ENCODE measurements around the gene DPF1. TPM values are rescaled to one million over a fixed set of nuclear protein-coding genes. Genes with fewer than 3 reads are reported as not detected.

The DPF1 gene
- total RNA-seq, 1 donor from 2014 or later, result 4.0 TPM

DNA sequence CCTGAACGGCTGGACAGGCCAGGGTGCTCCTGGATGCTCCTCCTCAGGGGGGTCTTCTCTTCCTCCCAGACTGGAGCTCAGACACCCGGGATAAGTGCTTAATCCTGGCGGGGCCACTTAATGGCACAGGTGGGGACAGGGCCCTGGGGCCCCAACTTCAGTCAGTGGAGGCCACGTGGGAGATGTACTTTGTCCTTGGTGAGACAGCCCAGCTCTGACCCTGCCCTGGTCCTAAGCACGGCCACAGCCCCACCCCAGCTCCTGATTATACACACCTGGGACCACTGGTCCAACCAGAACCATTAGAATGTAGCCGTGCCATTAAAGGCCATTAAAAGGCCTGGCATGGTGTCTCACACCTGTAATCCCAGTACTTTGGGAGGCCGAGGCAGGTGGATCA, 24.4 kb upstream of the DPF1 start:
- H3K27ac Mint-ChIP-seq (ENCODE audit: unreplicated experiment), result no peak overlapping the region
- Histone ChIP-seq H3K4me2 (ENCODE audit: low read length) (no peak overlapping the region), H3K9me3 (ENCODE audit: insufficient read depth, low read depth, low read length) (no peaks in the 10 kb centered on the region), H3K4me3 (ENCODE audit: insufficient read depth, low read depth, low read length) (no peak overlapping the region), H3K4me1 (ENCODE audit: insufficient read depth, low read length) (peaks cover 15% of the 10 kb centered on the region), H3K9ac (ENCODE audit: low read length) (no peak overlapping the region), H3K27me3 (ENCODE audit: insufficient read depth, low read length) (no peaks in the 10 kb centered on the region), H4K20me1 (ENCODE audit: insufficient read depth, low read length) (no peaks in the 10 kb centered on the region), H3K36me3 (ENCODE audit: insufficient read depth, low read length) (no peaks in the 10 kb centered on the region), H3K79me2 (ENCODE audit: insufficient read depth, low read length) (no peaks in the 10 kb centered on the region), H2AFZ (ENCODE audit: low read depth, low read length) (no peak overlapping the region), H3K27ac (ENCODE audit: low read depth, low read length) (no peak overlapping the region)
- H3K4me3 Mint-ChIP-seq (ENCODE audit: unreplicated experiment), result no peak overlapping the region
- H3K9me3 Mint-ChIP-seq (ENCODE audit: unreplicated experiment), result no peaks in the 10 kb centered on the region
- H3K36me3 Mint-ChIP-seq (ENCODE audit: low read depth, unreplicated experiment), result peaks cover 2% of the 10 kb centered on the region
- DNase-seq (ENCODE audit: low read depth) (no peak), FAIRE-seq (no peak)
- peaks cover 18% of the 10 kb centered on the region for H3K4me1 Mint-ChIP-seq (ENCODE audit: low read depth, unreplicated experiment)
- peaks cover 6% of the 10 kb centered on the region for H3K27me3 Mint-ChIP-seq (ENCODE audit: low read depth, unreplicated experiment)
- TF ChIP-seq EZH2 (IDR thresholded peaks at IDR 0.05; ENCODE audit: insufficient read depth, low read length), result no peak
- TF ChIP-seq, protein P1, sequence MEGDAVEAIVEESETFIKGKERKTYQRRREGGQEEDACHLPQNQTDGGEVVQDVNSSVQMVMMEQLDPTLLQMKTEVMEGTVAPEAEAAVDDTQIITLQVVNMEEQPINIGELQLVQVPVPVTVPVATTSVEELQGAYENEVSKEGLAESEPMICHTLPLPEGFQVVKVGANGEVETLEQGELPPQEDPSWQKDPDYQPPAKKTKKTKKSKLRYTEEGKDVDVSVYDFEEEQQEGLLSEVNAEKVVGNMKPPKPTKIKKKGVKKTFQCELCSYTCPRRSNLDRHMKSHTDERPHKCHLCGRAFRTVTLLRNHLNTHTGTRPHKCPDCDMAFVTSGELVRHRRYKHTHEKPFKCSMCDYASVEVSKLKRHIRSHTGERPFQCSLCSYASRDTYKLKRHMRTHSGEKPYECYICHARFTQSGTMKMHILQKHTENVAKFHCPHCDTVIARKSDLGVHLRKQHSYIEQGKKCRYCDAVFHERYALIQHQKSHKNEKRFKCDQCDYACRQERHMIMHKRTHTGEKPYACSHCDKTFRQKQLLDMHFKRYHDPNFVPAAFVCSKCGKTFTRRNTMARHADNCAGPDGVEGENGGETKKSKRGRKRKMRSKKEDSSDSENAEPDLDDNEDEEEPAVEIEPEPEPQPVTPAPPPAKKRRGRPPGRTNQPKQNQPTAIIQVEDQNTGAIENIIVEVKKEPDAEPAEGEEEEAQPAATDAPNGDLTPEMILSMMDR (IDR thresholded peaks at IDR 0.05; ENCODE audit: insufficient read depth, low read depth, low read length), result no peak

DNA sequence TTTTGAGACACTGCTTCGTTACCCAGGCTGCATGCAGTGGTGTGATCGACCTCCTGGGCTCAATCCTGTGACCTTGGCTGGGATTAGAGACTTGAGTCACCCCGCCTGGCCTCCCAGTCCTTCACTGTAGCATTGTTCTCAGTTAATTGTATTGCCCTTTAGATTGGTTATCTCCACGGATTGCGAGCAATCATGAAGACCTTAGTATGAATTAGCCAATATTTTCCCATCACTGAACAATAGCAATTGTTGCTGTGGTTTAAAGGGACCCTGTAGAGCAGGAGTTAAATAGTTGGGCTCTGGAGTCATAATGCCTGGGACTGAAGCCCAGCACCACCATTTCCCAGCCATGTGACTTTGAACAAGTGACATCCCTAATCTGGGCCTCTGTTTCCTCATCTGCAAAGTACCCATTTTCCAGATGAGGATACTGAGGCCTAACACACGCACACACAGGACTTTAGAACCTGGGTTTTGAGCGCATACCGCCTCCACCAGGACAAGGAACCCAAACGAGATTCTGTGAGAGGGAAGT, 23.8 kb upstream of the DPF1 start:
- Histone ChIP-seq H3K9ac (ENCODE audit: low read length) (no peak overlapping the region), H3K27ac (ENCODE audit: low read depth, low read length) (no peak overlapping the region), H3K4me3 (ENCODE audit: insufficient read depth, low read depth, low read length) (no peak overlapping the region), H3K27me3 (ENCODE audit: insufficient read depth, low read length) (no peaks in the 10 kb centered on the region), H3K79me2 (ENCODE audit: insufficient read depth, low read length) (no peaks in the 10 kb centered on the region), H4K20me1 (ENCODE audit: insufficient read depth, low read length) (no peaks in the 10 kb centered on the region), H3K36me3 (ENCODE audit: insufficient read depth, low read length) (no peaks in the 10 kb centered on the region), H3K9me3 (ENCODE audit: insufficient read depth, low read depth, low read length) (no peaks in the 10 kb centered on the region), H2AFZ (ENCODE audit: low read depth, low read length) (no peak overlapping the region), H3K4me2 (ENCODE audit: low read length) (no peak overlapping the region), H3K4me1 (ENCODE audit: insufficient read depth, low read length) (peaks cover 15% of the 10 kb centered on the region)
- Mint-ChIP-seq H3K4me3 (ENCODE audit: unreplicated experiment) (no peak overlapping the region), H3K4me1 (ENCODE audit: low read depth, unreplicated experiment) (peaks cover 16% of the 10 kb centered on the region), H3K9me3 (ENCODE audit: unreplicated experiment) (no peaks in the 10 kb centered on the region), H3K36me3 (ENCODE audit: low read depth, unreplicated experiment) (peaks cover 2% of the 10 kb centered on the region), H3K27ac (ENCODE audit: unreplicated experiment) (peak overlapping the region; percentile 26), H3K27me3 (ENCODE audit: low read depth, unreplicated experiment) (peaks cover 6% of the 10 kb centered on the region)
- FAIRE-seq (no peak), DNase-seq (ENCODE audit: low read depth) (peak; percentile 49)
- TF ChIP-seq, protein P1 (IDR thresholded peaks at IDR 0.05; ENCODE audit: insufficient read depth, low read depth, low read length), result no peak
- no peak for TF ChIP-seq EZH2 (IDR thresholded peaks at IDR 0.05; ENCODE audit: insufficient read depth, low read length)

DNA sequence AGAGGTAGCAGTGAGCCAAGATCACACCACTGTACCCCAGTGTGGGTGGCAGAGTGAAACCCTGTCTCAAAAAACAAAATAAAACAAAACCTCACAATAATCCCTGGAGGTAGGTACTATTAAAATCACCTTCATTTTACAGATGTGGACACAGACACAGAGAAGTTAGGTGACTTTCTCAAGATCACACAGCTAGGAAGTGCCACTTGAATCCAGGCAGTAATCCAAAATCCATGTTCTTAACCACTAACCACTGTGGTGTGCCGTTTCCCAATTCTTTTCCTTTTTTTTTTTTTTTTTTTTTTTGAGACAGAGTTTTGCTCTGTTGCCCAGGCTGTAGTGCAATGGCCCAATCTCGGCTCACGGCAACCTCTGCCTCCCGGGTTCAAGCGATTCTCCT, 23.1 kb upstream of the DPF1 start:
- no peak overlapping the region for H3K27ac ChIP-seq (ENCODE audit: low read depth, low read length)
- H3K9me3 ChIP-seq (ENCODE audit: insufficient read depth, low read depth, low read length), result no peaks in the 10 kb centered on the region
- H3K27ac Mint-ChIP-seq (ENCODE audit: unreplicated experiment), result no peak overlapping the region
- H3K4me3 ChIP-seq (ENCODE audit: insufficient read depth, low read depth, low read length), result no peak overlapping the region
- no peaks in the 10 kb centered on the region for H3K27me3 ChIP-seq (ENCODE audit: insufficient read depth, low read length)
- peaks cover 13% of the 10 kb centered on the region for H3K4me1 ChIP-seq (ENCODE audit: insufficient read depth, low read length)
- no peaks in the 10 kb centered on the region for H3K79me2 ChIP-seq (ENCODE audit: insufficient read depth, low read length)
- peaks cover 2% of the 10 kb centered on the region for H3K36me3 Mint-ChIP-seq (ENCODE audit: low read depth, unreplicated experiment)
- no peak for FAIRE-seq
- H3K4me3 Mint-ChIP-seq (ENCODE audit: unreplicated experiment), result no peak overlapping the region
- H3K9ac ChIP-seq (ENCODE audit: low read length), result no peak overlapping the region
- peaks cover 10% of the 10 kb centered on the region for H3K4me1 Mint-ChIP-seq (ENCODE audit: low read depth, unreplicated experiment)
- no peak for DNase-seq (ENCODE audit: low read depth)
- peaks cover 6% of the 10 kb centered on the region for H3K27me3 Mint-ChIP-seq (ENCODE audit: low read depth, unreplicated experiment)
- H3K4me2 ChIP-seq (ENCODE audit: low read length), result no peak overlapping the region
- H3K9me3 Mint-ChIP-seq (ENCODE audit: unreplicated experiment), result no peaks in the 10 kb centered on the region
- no peaks in the 10 kb centered on the region for H4K20me1 ChIP-seq (ENCODE audit: insufficient read depth, low read length)
- H3K36me3 ChIP-seq (ENCODE audit: insufficient read depth, low read length), result no peaks in the 10 kb centered on the region
- H2AFZ ChIP-seq (ENCODE audit: low read depth, low read length), result no peak overlapping the region
- TF ChIP-seq, protein P1 (IDR thresholded peaks at IDR 0.05; ENCODE audit: insufficient read depth, low read depth, low read length), result no peak
- no peak for TF ChIP-seq EZH2 (IDR thresholded peaks at IDR 0.05; ENCODE audit: insufficient read depth, low read length)

Measured in astrocyte (in vitro differentiated cells and primary cell).